ENCODE measurements around the gene RAB7A. TPM values are rescaled to one million over a fixed set of nuclear protein-coding genes. Genes with fewer than 3 reads are reported as not detected.

Gene RAB7A
- total and polyA plus RNA-seq, 8 donors, result 43.6 to 112 (median 68.7) TPM

DNA sequence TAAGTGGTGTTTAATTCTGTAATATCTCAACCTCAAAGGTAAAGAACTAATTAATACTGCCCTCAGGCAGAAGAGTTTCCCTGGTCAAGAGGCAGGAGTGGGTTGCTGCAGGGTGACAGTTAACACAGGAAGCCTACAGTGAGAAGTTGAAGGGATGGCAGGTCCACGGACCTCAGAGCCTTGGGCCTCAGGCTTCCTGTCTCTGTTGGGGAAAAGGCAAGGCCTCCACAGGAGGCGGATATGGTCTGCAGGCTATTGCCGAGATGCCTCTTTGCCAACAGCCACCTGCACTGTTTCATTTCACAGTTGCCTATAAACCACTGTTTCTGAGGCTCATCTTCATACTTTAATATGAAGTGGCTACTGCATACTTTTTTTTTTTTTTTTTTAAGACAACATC is 42.0 kb upstream of the RAB7A start:
- no peak for TF ChIP-seq CTCF (IDR thresholded peaks at IDR 0.05)
- intact Hi-C loops (cut with DNase I), result loop anchor here in 1 of 3 donors (10.0 kb wide), 1 partner anchor 111 kb away; no protein-coding TSS in a partner anchor
- Histone ChIP-seq H3K9me3 (no peaks in the 10 kb centered on the region), H3K36me3 (no peaks in the 10 kb centered on the region), H3K4me1 (peaks cover 0 to 5% (median 3%) of the 10 kb centered on the region in 3 donors), H3K27me3 (no peaks in the 10 kb centered on the region), H3K4me3 (no peak overlapping the region), H3K27ac (no peak overlapping the region)
- no peak for DNase-seq
- no peak for FAIRE-seq
- no peak for ATAC-seq
- 74 to 84% methylated on average over 3 of the region's 3 CpGs for WGBS, 2 donors

DNA sequence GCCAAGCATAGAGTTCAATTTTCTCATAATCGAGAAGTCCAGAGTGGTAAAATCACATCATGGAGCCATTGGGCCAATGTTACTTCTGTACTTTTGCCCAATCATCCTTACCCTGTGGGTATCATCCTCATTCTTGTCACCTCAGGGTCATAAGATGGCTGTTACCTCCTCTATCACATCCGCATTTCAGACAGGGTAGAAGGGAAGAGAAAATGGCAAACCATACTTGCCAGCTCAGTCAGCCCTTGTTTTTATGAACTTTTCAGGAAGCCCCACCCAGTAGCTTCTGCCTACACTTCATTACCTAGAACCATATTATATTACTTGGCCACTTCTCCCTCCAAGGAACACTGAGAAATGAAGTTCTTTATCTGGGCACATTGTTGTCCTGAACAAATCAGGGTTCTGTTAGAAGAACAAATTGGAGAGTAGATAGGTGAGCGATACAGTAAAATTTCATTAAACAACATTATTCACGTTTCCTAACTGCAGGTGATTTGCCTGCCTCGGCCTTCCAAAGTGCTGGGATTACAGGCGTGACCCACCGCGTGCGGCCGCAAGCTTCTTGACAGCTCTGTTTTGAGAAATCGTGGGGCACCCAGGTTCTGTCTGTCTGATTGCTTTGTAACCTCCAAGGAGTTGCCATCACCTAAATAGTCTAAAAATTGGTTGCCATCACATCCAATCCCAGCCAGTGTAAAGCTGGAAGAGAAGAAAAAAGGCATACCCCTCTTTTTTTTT is 40.8 kb upstream of the RAB7A start:
- no peaks in the 10 kb centered on the region for H3K9me3 ChIP-seq
- H3K4me3 ChIP-seq, result no peak overlapping the region
- peaks cover 0 to 5% (median 3%) of the 10 kb centered on the region in 3 donors for H3K4me1 ChIP-seq
- WGBS, 2 donors, result 91 to 93% methylated on average over 11 of the region's 11 CpGs
- ATAC-seq (no peak), FAIRE-seq (no peak), DNase-seq (no peak)
- no peaks in the 10 kb centered on the region for H3K27me3 ChIP-seq
- no peak for TF ChIP-seq CTCF (IDR thresholded peaks at IDR 0.05)
- H3K27ac ChIP-seq, result no peak overlapping the region
- intact Hi-C loops (cut with DNase I), result loop anchor here in 1 of 3 donors (10.0 kb wide), 1 partner anchor 110 kb away; no protein-coding TSS in a partner anchor
- H3K36me3 ChIP-seq, result no peaks in the 10 kb centered on the region

DNA sequence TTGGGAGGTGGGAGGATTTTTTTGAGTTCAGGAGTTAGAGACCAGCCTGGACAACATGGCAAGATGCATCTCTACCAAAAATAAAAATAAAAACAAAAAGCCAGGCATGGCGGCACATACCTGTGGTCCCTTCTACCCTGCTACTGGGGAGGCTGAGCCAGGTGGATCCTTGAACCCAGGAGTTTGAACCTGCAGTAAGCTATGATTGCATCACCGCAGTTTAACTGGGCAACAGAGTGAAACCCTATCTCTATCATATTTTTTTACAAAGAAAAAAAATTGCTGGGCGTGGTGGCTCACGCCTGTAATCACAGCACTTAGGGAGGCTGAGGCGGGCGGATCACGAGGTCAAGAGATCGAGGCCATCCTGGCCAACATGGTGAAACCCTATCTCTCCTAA is 39.5 kb upstream of the RAB7A start:
- FAIRE-seq, result no peak
- no peak overlapping the region for H3K27ac ChIP-seq
- no peaks in the 10 kb centered on the region for H3K9me3 ChIP-seq
- intact Hi-C loops (cut with DNase I), result loop anchor here in 1 of 3 donors (10.0 kb wide), 1 partner anchor 108 kb away; no protein-coding TSS in a partner anchor
- peaks cover 0 to 5% (median 3%) of the 10 kb centered on the region in 3 donors for H3K4me1 ChIP-seq
- no peak for ATAC-seq
- no peak for TF ChIP-seq CTCF (IDR thresholded peaks at IDR 0.05)
- WGBS, 2 donors, result 94 to 95% methylated on average over 8 of the region's 8 CpGs
- no peaks in the 10 kb centered on the region for H3K36me3 ChIP-seq
- no peak for DNase-seq
- no peak overlapping the region for H3K4me3 ChIP-seq
- H3K27me3 ChIP-seq, result no peaks in the 10 kb centered on the region

- no peaks in the 10 kb centered on the region for H3K27me3 ChIP-seq
- DNase-seq (no peak), FAIRE-seq (no peak), ATAC-seq (no peak)
- TF ChIP-seq CTCF (IDR thresholded peaks at IDR 0.05), result no peak
- H3K4me3 ChIP-seq, result no peak overlapping the region
- H3K9me3 ChIP-seq, result no peaks in the 10 kb centered on the region
- H3K27ac ChIP-seq, result no peak overlapping the region
- no peaks in the 10 kb centered on the region for H3K36me3 ChIP-seq
- H3K4me1 ChIP-seq, result no peaks in the 10 kb centered on the region
- intact Hi-C loops (cut with DNase I), result loop anchor here in 1 of 3 donors (10.0 kb wide), 1 partner anchor 106 kb away; no protein-coding TSS in a partner anchor
- WGBS, 2 donors, result 86 to 93% methylated on average over 5 of the region's 5 CpGs
These were observed 36.9 kb upstream of the RAB7A start for GRCh38 chr3:128689060-128689459.

DNA sequence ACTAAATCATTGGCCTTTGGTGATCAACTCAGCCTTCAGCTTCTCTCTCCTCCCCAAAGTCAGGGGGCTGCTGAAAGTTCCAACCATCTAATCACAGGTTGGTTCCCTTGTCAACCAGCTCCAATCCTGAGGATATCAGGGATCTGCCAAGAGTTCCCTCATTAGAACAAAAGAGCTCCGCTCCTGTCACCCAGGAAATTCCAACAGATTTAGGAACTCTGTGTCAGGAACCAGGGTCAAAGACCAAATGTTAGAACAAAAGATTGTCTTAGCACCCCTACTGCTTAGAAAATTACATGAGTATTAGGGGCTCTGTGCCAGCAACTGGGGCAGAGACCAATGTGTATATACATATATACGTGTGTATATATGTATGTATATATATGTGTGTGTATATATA is 32.3 kb upstream of the RAB7A start:
- Histone ChIP-seq H3K27ac (no peak overlapping the region), H3K36me3 (no peaks in the 10 kb centered on the region), H3K9me3 (no peaks in the 10 kb centered on the region), H3K4me3 (no peak overlapping the region), H3K27me3 (no peaks in the 10 kb centered on the region), H3K4me1 (no peaks in the 10 kb centered on the region)
- intact Hi-C loops (cut with DNase I), result loop anchor here in 1 of 3 donors (2.0 kb wide), 1 partner anchor 31 kb away; no protein-coding TSS in a partner anchor
- DNase-seq (no peak), FAIRE-seq (no peak), ATAC-seq (no peak)
- 0 to 56% methylated on average over 2 of the region's 2 CpGs for WGBS, 2 donors
- TF ChIP-seq CTCF (IDR thresholded peaks at IDR 0.05), result no peak

All from pancreas (tissue), 10 donors.